Measurements from ENCODE around the gene RNMT.
"Not testable (repeated sequence)": the region's sequence is repeated elsewhere in the genome, so short reads cannot be mapped to it uniquely, and the experiment has no call there.

Gene RNMT

GRCh38 chr18:13735681-13736080 lies 9.2 kb downstream of the RNMT start:
- no peak for DNase-seq (ENCODE audit: low read depth in 2 of 2)

- no peak for DNase-seq (ENCODE audit: low read depth in 2 of 2)
Observed at GRCh38 chr18:13745696-13746095, 19.2 kb downstream of the RNMT start.

GRCh38 chr18:13746633-13747032 lies 20.2 kb downstream of the RNMT start:
- DNase-seq (ENCODE audit: low read depth in 2 of 2) = no peak

GRCh38 chr18:13751599-13751998 lies 25.1 kb downstream of the RNMT start:
- not testable (repeated sequence) for DNase-seq (ENCODE audit: low read depth in 2 of 2)

- DNase-seq (ENCODE audit: low read depth in 2 of 2) = no peak
Observed at GRCh38 chr18:13756261-13756660, 29.8 kb downstream of the RNMT start.

- DNase-seq (ENCODE audit: low read depth in 2 of 2) = no peak
Observed at GRCh38 chr18:13756671-13757070, 30.2 kb downstream of the RNMT start.

GRCh38 chr18:13758622-13759021 lies 32.1 kb downstream of the RNMT start:
- DNase-seq (ENCODE audit: low read depth in 2 of 2) = no peak

GRCh38 chr18:13760047-13760446 lies 33.6 kb downstream of the RNMT start:
- no peak for DNase-seq (ENCODE audit: low read depth in 2 of 2)

- DNase-seq (ENCODE audit: low read depth in 2 of 2) = no peak
Observed at GRCh38 chr18:13762690-13763439, 36.4 kb downstream of the RNMT start.

GRCh38 chr18:13775058-13775457 lies 48.6 kb downstream of the RNMT start:
- DNase-seq (ENCODE audit: low read depth in 2 of 2) = no peak

GRCh38 chr18:13791181-13791580 lies 64.7 kb downstream of the RNMT start:
- no peak for DNase-seq (ENCODE audit: low read depth in 2 of 2)

GRCh38 chr18:13793819-13794218 lies 67.3 kb downstream of the RNMT start:
- no peak for DNase-seq (ENCODE audit: low read depth in 2 of 2)

- no peak for DNase-seq (ENCODE audit: low read depth in 2 of 2)
Observed at GRCh38 chr18:13796515-13796914, 70.0 kb downstream of the RNMT start.

GRCh38 chr18:13797157-13797611 lies 70.7 kb downstream of the RNMT start:
- no peak for DNase-seq (ENCODE audit: low read depth in 2 of 2)

GRCh38 chr18:13799396-13799795 lies 72.9 kb downstream of the RNMT start:
- no peak for DNase-seq (ENCODE audit: low read depth in 2 of 2)

- no peak for DNase-seq (ENCODE audit: low read depth in 2 of 2)
Observed at GRCh38 chr18:13800505-13801259, 74.2 kb downstream of the RNMT start.

- no peak for DNase-seq (ENCODE audit: low read depth in 2 of 2)
Observed at GRCh38 chr18:13801260-13801601, 74.8 kb downstream of the RNMT start.

- DNase-seq (ENCODE audit: low read depth in 2 of 2) = no peak
Observed at GRCh38 chr18:13804305-13804704, 77.8 kb downstream of the RNMT start.

- no peak for DNase-seq (ENCODE audit: low read depth in 2 of 2)
Observed at GRCh38 chr18:13808294-13809042, 82.0 kb downstream of the RNMT start.

- DNase-seq (ENCODE audit: low read depth in 2 of 2) = no peak
Observed at GRCh38 chr18:13809043-13809430, 82.6 kb downstream of the RNMT start.

- no peak for DNase-seq (ENCODE audit: low read depth in 2 of 2)
Observed at GRCh38 chr18:13809531-13810255, 83.2 kb downstream of the RNMT start.

- no peak for DNase-seq (ENCODE audit: low read depth in 2 of 2)
Observed at GRCh38 chr18:13810950-13811485, 84.5 kb downstream of the RNMT start.
